Measurements from ENCODE around the gene SRD5A3. TPM values are rescaled to one million over a fixed set of nuclear protein-coding genes. Genes with fewer than 3 reads are reported as not detected.

Gene SRD5A3
- total RNA-seq, 1 donor from 2014 or later: 31.4 TPM

DNA sequence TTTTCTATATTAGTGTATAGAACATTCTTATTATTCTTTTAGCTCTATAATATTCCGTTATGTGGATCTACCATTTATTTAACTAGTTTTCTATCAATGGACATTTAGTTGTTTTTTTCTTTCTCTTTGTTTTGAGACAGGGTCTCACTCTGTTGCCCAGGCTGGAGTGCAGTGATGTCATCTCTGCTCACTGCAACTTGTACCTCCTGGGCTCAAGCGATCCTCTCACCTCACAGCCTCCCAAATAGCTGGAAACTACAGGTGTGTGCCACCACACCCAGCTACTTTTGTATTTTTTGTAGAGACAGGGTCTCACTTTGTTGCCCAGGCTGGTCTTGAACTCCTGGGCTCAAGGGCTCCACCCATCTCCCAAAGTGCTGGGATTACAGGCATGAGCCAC is 60.5 kb downstream of the SRD5A3 start:
- DNase-seq (ENCODE audit: low spot score): no peak
- Mint-ChIP-seq H3K4me3 (ENCODE audit: unreplicated experiment) (no peak overlapping the region), H3K36me3 (ENCODE audit: low read depth) (peaks cover 27% of the 10 kb centered on the region), H3K27me3 (ENCODE audit: low read depth) (no peaks in the 10 kb centered on the region), H3K27ac (ENCODE audit: unreplicated experiment) (peak overlapping the region; percentile 80), H3K4me1 (ENCODE audit: low read depth) (peaks cover 59% of the 10 kb centered on the region), H3K9me3 (ENCODE audit: low read depth) (no peaks in the 10 kb centered on the region)
- TF ChIP-seq CTCF (IDR thresholded peaks at IDR 0.05): no peak

DNA sequence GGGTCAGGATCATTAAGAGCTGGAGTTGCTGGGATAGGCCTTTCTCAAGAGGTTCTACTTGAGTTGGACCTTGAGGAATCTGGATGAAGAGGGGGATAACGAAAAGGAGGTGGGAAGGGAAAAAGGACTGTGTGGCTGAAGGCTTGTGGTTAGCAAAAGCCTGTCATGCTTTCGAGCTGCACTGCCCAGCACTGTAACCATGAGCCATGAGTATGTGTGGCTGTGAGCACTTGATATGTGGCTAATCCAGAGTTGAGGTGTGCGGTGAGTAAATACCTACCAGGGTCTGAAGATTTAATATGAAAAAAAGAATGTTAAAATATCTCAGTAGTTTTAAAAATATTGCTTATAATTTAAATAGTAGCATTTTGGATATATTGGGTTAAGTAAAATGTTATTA is 61.1 kb downstream of the SRD5A3 start:
- H3K27ac Mint-ChIP-seq (ENCODE audit: unreplicated experiment): peak overlapping the region; percentile 80
- no peaks in the 10 kb centered on the region for H3K27me3 Mint-ChIP-seq (ENCODE audit: low read depth)

DNA sequence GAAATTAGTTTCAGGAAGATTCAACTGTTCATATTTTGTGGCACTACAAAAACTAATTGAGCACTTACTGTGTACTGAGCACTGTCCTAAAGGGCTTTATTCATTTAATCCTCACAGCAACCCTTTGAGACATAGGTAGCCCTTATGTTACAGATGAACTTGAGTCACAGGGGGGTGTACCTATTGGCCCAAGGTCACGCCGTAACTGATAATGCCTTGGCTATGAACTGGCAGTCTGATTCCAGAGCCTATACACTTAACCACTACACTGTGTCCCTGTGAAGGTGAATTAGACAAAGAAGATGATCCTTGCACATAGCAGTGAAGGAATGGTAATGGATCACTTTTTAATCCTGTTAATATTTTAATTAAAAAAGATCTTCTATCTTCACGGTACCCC is 61.7 kb downstream of the SRD5A3 start:
- DNase-seq (ENCODE audit: low spot score): no peak
- Mint-ChIP-seq H3K4me3 (ENCODE audit: unreplicated experiment) (no peak overlapping the region), H3K9me3 (ENCODE audit: low read depth) (no peaks in the 10 kb centered on the region), H3K36me3 (ENCODE audit: low read depth) (peaks cover 31% of the 10 kb centered on the region), H3K27me3 (ENCODE audit: low read depth) (no peaks in the 10 kb centered on the region), H3K4me1 (ENCODE audit: low read depth) (peaks cover 63% of the 10 kb centered on the region), H3K27ac (ENCODE audit: unreplicated experiment) (no peak overlapping the region)
- TF ChIP-seq CTCF (IDR thresholded peaks at IDR 0.05): no peak

More for the DNA sequence above, 61.1 kb downstream of the SRD5A3 start:
- peaks cover 31% of the 10 kb centered on the region for H3K36me3 Mint-ChIP-seq (ENCODE audit: low read depth)
- H3K9me3 Mint-ChIP-seq (ENCODE audit: low read depth): no peaks in the 10 kb centered on the region
- no peak for DNase-seq (ENCODE audit: low spot score)
- no peak for TF ChIP-seq CTCF (IDR thresholded peaks at IDR 0.05)
- H3K4me1 Mint-ChIP-seq (ENCODE audit: low read depth): peaks cover 63% of the 10 kb centered on the region
- H3K4me3 Mint-ChIP-seq (ENCODE audit: unreplicated experiment): no peak overlapping the region

DNA sequence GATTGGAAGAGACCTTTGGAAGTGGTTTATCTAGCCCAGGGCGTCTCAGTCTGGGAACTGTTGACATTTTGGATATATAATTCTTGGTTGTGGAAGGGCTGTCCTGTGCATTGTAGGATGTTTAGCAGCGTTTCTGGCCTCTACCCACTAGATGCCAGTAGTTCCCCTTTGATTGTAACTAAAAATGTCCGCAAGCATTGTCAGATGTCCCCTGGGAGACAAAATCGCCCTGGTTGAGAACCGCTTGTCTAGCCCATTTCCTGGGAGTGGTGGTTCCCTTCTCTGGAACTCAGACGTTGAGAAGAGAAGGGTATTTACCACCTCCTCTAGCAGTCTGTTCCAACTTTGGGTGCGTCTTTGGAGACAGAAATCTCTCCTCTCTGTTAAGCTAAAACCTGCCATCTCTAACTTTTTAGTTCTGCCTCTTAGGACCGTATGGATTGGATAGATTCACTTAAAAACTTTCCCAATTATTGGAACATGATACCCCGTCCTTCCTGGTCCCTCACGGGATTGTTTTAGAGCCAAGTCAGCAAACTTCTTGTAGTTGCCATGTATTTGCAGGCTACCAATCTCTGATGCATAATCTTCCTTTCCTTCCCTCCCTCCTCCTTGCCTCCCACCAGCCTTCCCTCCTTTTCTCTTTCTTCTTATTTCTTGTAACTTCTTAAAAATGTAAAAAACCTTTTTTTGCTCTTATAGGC is 63.6 kb downstream of the SRD5A3 start:
- peaks cover 53% of the 10 kb centered on the region for H3K4me1 Mint-ChIP-seq (ENCODE audit: low read depth)
- peaks cover 24% of the 10 kb centered on the region for H3K36me3 Mint-ChIP-seq (ENCODE audit: low read depth)
- TF ChIP-seq CTCF (IDR thresholded peaks at IDR 0.05): peak; percentile 81
- H3K27me3 Mint-ChIP-seq (ENCODE audit: low read depth): no peaks in the 10 kb centered on the region
- peak overlapping the region; percentile 91 for H3K27ac Mint-ChIP-seq (ENCODE audit: unreplicated experiment)
- no peak for DNase-seq (ENCODE audit: low spot score)
- H3K4me3 Mint-ChIP-seq (ENCODE audit: unreplicated experiment): peak overlapping the region; percentile 50
- H3K9me3 Mint-ChIP-seq (ENCODE audit: low read depth): no peaks in the 10 kb centered on the region

DNA sequence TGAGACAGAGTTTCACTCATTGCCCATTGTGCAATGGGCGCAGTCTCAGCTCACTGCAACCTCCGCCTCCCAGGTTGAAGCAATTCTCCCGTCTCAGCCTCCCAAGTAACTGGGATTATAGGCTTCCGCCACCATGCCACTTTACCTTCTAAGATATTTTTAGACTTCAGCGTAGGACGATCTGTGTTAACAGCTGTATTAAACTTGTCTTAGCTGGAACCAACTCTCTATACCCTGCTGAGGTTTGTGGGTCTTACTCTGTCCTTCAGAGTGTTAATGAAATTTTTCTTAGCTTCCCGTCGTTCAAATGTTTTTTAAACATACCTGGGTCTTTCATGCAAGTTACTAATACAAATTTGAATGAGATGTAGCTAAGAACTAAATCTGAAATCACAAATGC is 64.4 kb downstream of the SRD5A3 start:
- H3K27me3 Mint-ChIP-seq (ENCODE audit: low read depth): no peaks in the 10 kb centered on the region
- no peak overlapping the region for H3K4me3 Mint-ChIP-seq (ENCODE audit: unreplicated experiment)
- peaks cover 20% of the 10 kb centered on the region for H3K36me3 Mint-ChIP-seq (ENCODE audit: low read depth)
- TF ChIP-seq CTCF (IDR thresholded peaks at IDR 0.05): no peak
- peaks cover 49% of the 10 kb centered on the region for H3K4me1 Mint-ChIP-seq (ENCODE audit: low read depth)
- H3K27ac Mint-ChIP-seq (ENCODE audit: unreplicated experiment): peak overlapping the region; percentile 91
- no peak for DNase-seq (ENCODE audit: low spot score)
- H3K9me3 Mint-ChIP-seq (ENCODE audit: low read depth): no peaks in the 10 kb centered on the region
